HUES64 (cell line): Measurements from ENCODE around the gene ABHD1. TPM values are rescaled to one million over a fixed set of nuclear protein-coding genes. Genes with fewer than 3 reads are reported as not detected.
"Not testable (repeated sequence)": the region's sequence is repeated elsewhere in the genome, so short reads cannot be mapped to it uniquely, and the experiment has no call there.

Experiments
- H3K27ac ChIP-seq: 2 replicates; pipeline ENCODE4 v1.7.0; 2013; ENCODE audit warnings: low read depth, low read length, inconsistent platforms
- H3K27me3 ChIP-seq: 2 replicates; pipeline ENCODE4 v1.6.1; 2013; ENCODE audit warnings: mild to moderate bottlenecking, low read length; ENCODE audit not compliant: insufficient read depth
- H3K36me3 ChIP-seq: 2 replicates; pipeline ENCODE4 v1.6.1; 2013; ENCODE audit warnings: mild to moderate bottlenecking, low read length; ENCODE audit not compliant: insufficient read depth
- H3K4me1 ChIP-seq: 2 replicates; pipeline ENCODE4 v1.6.1; 2013; ENCODE audit warnings: mild to moderate bottlenecking, low read length, moderate library complexity; ENCODE audit not compliant: insufficient read depth
- H3K4me3 ChIP-seq: 2 replicates; pipeline ENCODE4 v1.5.1; 2013; ENCODE audit warnings: mild to moderate bottlenecking, low read length, moderate library complexity
- H3K9ac ChIP-seq: 2 replicates; pipeline ENCODE4 v1.6.1; 2013; ENCODE audit warnings: mild to moderate bottlenecking, low read depth, low read length
- H3K9me3 ChIP-seq: 2 replicates; pipeline ENCODE4 v1.6.1; 2013; ENCODE audit warnings: low read depth, low read length; ENCODE audit not compliant: insufficient read depth
- WGBS: fragments of 150-250, 120-280 bp; methylation state at CpG from one replicate; pipeline ENCODE4 v1.1.7; 2013; ENCODE audit warnings: missing lambda C conversion rate; 5-methylcytosine and 5-hydroxymethylcytosine counted together
- polyA plus RNA-seq, 2 experiments: library from polyadenylated mRNA; stranded (reverse); fragments of 50-300 nt; gene quantifications; one replicate each; pipeline ENCODE4 v1.2.3, GENCODE V29; 2013

The ABHD1 gene
- not detected for polyA plus RNA-seq (2013, experiment 1 of 2)
- not detected for polyA plus RNA-seq (2013, experiment 2 of 2)

DNA sequence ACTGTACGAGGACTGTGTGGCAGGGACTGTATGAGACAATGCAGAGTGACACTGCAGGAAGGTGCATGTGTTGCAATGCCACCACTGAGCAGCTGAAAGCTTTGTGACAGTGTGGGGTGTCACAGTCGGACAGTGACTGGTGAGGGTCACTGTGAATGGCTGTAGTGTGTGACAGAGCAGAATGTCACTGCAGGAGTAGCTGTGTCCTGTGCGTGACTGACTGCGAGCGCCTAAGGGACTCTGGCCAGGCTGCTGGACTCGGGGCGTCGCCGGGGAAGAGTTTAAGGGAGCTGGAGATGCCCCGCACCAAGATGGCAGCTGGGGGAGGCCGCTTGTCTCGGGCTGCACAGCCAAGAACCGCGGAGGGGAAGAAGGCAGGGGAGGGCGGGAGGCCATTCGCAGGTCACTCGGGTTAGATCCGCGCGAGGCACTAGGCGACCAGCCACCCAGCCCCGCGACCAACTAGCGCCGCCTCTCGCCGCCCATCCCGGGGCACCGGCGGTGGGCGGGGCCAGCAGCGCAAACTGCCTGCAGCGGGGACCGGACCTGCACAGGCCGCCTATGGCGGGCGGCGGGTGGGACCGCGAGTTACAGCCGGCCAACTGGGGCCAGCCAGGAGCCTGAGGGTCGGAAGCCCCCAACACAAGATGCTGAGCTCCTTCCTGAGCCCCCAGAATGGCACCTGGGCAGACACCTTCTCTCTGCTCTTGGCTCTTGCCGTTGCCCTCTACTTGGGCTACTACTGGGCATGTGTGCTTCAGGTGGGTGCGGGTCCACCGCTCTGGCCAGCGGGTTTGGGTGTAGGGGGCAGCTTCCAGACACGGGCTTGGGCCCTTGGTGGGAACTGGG is at the start of gene ABHD1:
ABHD1 (plus strand) TSS at position 514 of the 849 bp plus-strand sequence; CDS start at position 648, 134 bp downstream.
- Histone ChIP-seq H3K9ac (peak within 1 kb of the TSS; percentile 65), H3K27ac (no peak within 1 kb of the TSS)

DNA sequence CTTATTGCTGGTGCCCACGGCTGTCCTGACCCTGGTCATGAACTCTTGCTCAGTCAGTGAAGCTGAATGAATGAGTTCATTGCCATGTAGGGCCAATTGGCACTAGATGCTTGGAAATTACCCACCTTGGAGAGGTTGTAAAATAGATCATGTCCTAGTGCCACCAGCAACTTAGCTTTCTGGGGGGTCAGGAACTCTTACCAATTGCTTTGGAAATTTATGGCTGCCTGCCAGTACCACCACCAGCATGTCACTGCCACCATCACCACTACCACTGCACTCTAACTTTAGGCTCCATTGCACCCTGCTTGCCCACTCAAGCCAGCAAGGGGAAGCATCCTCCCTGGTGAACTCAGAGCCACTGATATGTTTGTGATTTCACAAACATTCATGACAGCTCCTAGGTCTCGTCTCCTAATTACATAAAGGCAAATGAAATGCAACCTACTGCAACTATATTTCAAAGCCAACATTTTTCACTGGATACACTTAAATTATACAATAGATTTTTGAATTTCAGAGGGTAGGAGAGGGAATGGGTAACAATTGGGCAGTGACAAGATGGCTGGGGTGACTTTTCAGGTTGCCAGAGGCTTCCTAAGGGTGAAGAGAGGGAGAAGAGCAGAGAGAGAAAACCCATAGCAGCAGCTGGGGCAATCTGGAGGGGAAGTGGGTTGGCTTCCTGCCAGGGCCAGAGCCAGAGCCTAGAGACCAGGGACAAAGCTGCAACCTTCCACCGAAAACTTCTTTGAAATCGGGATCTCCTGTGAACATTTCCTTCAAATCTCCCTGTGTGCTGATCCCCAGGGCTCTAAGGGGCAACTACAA is 48.7 kb upstream of the ABHD1 start:
- Histone ChIP-seq H3K4me3 (no peak overlapping the region), H3K36me3 (peaks cover 6% of the 10 kb centered on the region), H3K27me3 (no peaks in the 10 kb centered on the region), H3K4me1 (peaks cover 19% of the 10 kb centered on the region), H3K9ac (no peak overlapping the region), H3K27ac (no peak overlapping the region), H3K9me3 (no peaks in the 10 kb centered on the region)
- WGBS, result 94% methylated on average over 4 of the region's 4 CpGs

More for the DNA sequence above, at the start of gene ABHD1:
- H3K36me3 ChIP-seq, result no peaks in the 10 kb centered on the region
- peaks cover 61% of the 10 kb centered on the region for H3K27me3 ChIP-seq
- peak within 1 kb of the TSS; percentile 71 for H3K4me3 ChIP-seq
- no peaks in the 10 kb centered on the region for H3K9me3 ChIP-seq
- WGBS, result 10% methylated on average over 47 of the region's 47 CpGs
- no peaks in the 10 kb centered on the region for H3K4me1 ChIP-seq

DNA sequence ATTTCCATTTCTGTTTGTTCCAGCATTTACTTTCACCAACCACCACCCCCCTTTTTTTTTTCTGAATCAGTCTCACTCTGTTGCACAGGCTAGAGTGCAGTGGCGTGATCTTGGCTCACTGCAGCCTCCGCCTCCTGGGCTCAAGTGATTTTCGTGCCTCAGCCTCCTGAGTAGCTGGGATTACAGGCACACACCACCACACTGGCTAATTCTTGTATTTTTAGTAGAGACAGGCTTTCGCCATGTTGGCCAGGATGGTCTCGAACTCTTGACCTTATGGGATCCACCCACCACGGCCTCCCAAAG is 48.1 kb upstream of the ABHD1 start:
- not testable (repeated sequence) for H3K4me3 ChIP-seq, H3K9ac ChIP-seq, H3K27me3 ChIP-seq, H3K36me3 ChIP-seq, H3K27ac ChIP-seq, H3K9me3 ChIP-seq
- peaks cover 14% of the 10 kb centered on the region for H3K4me1 ChIP-seq
- 92% methylated on average over 6 of the region's 6 CpGs for WGBS

DNA sequence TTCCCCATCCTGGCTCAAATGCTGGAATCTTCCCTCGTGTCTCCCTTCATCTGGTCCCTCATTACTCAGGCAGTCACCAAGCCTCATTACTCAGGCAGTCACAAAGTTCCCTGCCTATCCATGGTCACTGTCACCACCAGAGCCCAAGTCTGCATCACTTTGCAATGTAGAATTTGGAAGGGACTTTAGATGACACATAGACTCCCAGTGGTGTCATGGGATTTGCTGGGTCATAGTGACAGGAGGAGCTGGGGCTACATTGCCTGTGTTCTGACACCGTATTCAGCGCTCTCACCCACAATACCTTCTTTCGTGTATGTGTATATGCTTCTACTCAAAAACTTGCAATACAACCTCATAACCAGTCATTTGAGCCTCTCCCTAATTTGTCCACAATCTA is 47.3 kb upstream of the ABHD1 start:
- Histone ChIP-seq H3K4me3 (no peak overlapping the region), H3K9me3 (no peaks in the 10 kb centered on the region), H3K27ac (no peak overlapping the region), H3K9ac (no peak overlapping the region), H3K27me3 (no peaks in the 10 kb centered on the region), H3K36me3 (no peaks in the 10 kb centered on the region), H3K4me1 (peaks cover 11% of the 10 kb centered on the region)
- WGBS, result 93% methylated on average over 4 of the region's 4 CpGs

DNA sequence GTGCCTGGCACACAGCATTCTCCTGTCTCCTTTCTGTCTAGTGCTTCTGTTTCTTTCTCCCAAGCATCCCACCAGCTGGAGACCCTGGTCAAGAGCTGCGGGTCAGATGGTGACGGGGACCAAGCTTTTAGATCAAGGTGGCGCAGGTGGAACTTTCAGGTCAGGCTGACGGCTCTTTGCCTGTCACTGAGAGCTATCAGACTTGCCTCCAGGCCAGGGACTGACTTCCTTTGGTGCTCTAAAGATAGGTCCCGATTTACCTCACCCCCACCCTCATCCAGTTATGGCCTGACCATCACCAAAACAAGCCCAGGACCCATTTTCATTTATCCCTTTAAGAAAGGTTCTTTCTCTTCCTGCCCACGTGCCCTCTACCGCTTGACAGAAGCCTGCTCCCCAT is 46.4 kb upstream of the ABHD1 start:
- H3K36me3 ChIP-seq, result no peaks in the 10 kb centered on the region
- no peak overlapping the region for H3K9ac ChIP-seq
- WGBS, result 89% methylated on average over 7 of the region's 7 CpGs
- H3K27ac ChIP-seq, result no peak overlapping the region
- no peaks in the 10 kb centered on the region for H3K9me3 ChIP-seq
- H3K4me1 ChIP-seq, result peaks cover 11% of the 10 kb centered on the region
- H3K27me3 ChIP-seq, result no peaks in the 10 kb centered on the region
- H3K4me3 ChIP-seq, result no peak overlapping the region

DNA sequence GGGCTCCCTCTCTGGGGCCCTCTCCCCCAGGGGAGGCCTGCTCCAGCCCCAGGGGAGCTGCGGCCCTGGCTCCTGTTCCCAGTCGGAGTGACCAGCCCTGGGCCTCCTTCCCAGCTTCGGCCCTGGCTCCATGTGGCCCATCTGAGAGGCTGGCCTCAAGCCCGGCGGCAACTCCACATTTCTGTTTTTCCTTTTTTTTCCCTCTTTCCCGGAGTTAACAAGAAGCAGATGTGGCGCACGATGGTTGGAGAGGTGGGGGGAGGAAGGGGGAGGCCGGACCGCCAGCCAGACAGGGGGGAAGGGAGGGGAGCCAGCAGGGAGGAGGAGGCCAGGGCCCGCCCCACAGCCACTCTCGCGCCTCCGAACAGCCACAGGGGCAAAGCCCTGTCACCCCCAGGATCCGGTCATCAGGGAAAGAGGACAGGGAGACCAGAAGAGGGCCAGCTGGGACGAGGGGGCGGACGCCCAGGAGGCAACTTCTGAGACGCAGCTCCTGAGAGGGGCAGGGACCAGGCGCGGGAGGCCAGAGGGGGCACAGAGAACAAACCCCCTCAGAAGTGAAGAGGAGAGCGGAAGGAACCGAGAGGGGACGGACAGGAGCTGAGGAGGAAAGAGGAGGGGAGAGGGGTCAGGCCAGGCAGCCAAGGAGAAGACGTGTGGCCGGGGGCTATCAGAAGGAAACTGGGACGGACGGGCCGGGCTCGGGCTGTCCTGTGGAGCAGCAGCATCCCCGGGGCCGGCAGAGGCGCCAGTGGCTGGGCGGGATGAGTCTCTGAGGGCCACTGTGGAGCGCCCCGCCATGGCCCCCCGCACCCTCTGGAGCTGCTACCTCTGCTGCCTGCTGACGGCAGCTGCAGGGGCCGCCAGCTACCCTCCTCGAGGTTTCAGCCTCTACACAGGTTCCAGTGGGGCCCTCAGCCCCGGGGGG is 45.1 kb upstream of the ABHD1 start, which contains the start of gene EMILIN1:
EMILIN1 (plus strand) TSS at position 349 of the 928 bp plus-strand sequence; CDS start at position 800, 451 bp downstream.
- H3K27me3 ChIP-seq, result no peaks in the 10 kb centered on the region
- H3K4me3 ChIP-seq, result 0 out of 2 replicates have a peak within 1 kb of the TSS, but pooled peaks have one; percentile 22
- H3K27ac ChIP-seq, result no peak within 1 kb of the TSS
- H3K9me3 ChIP-seq, result no peaks in the 10 kb centered on the region
- 64% methylated on average over 40 of the region's 41 CpGs for WGBS
- peaks cover 4% of the 10 kb centered on the region; the same call in 1 of the 2 replicates for H3K4me1 ChIP-seq
- H3K9ac ChIP-seq, result peak within 1 kb of the TSS; percentile 41; the same call in 1 of the 2 replicates
- no peaks in the 10 kb centered on the region for H3K36me3 ChIP-seq

DNA sequence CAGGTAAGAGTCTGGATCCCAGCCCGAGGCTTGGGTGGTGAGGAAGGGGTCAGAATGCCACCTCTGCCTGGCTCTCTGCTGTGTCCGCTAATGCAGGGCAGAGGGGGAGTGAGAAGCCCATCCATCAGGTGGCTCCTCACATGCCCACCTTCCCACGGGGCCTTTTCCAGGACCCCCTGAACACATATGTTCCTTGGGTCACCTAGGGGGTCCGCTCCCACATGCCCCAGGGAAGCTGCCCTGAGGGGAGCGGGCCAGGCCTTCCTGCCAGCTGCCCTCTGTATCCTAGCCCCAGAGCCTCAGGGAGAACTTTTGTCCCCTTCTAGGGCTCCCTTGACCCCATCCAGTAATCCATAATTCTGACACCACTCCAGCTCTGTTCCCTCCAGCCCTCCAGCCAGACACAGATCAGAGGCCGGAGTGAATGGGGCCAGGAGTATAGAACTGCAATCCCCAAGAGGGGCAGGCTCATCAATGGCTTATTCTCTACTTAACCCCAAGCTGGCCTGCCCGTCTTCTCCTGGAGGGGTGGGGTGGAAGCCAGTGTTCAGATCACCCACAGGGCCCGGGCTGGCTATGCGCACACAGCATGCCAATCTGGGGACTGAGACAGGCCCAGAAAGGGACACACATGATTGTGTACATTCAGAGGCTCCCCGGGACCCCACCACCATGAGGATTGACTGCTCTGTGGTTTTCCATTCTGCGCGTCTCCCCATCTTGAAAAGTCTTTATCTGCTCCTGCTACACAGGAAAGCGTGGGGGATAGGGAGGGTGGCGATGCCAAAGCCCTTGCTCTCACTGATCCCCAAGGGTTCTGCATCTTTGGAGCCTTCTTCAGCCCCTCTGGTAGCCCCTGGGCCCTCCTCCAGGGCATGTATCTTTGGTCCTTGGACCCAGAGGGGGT is 44.1 kb upstream of the ABHD1 start:
- no peaks in the 10 kb centered on the region for H3K27me3 ChIP-seq
- no peak overlapping the region for H3K4me3 ChIP-seq
- no peaks in the 10 kb centered on the region for H3K9me3 ChIP-seq
- peaks cover 4% of the 10 kb centered on the region; the same call in 1 of the 2 replicates for H3K4me1 ChIP-seq
- 91% methylated on average over 14 of the region's 14 CpGs for WGBS
- no peak overlapping the region for H3K27ac ChIP-seq
- H3K9ac ChIP-seq, result no peak overlapping the region
- no peaks in the 10 kb centered on the region for H3K36me3 ChIP-seq

DNA sequence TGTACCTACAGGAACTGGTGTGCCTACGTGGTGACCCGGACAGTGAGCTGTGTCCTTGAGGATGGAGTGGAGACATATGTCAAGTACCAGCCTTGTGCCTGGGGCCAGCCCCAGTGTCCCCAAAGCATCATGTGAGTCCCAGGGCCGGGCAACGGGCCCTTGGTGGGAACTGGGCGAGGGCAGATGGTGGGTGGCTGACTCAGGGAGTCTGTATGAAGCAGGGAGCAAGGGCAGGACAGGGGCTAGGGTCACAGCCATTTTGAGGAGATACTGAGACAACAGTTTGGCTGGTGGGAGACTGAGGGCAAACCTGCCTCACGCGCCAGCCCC is 43.5 kb upstream of the ABHD1 start:
- peaks cover 4% of the 10 kb centered on the region; the same call in 1 of the 2 replicates for H3K4me1 ChIP-seq
- no peaks in the 10 kb centered on the region for H3K36me3 ChIP-seq
- no peak overlapping the region for H3K9ac ChIP-seq
- no peak overlapping the region for H3K4me3 ChIP-seq
- no peaks in the 10 kb centered on the region for H3K9me3 ChIP-seq
- no peak overlapping the region for H3K27ac ChIP-seq
- H3K27me3 ChIP-seq, result peaks cover 5% of the 10 kb centered on the region; the same call in 1 of the 2 replicates
- WGBS, result 94% methylated on average over 7 of the region's 7 CpGs

DNA sequence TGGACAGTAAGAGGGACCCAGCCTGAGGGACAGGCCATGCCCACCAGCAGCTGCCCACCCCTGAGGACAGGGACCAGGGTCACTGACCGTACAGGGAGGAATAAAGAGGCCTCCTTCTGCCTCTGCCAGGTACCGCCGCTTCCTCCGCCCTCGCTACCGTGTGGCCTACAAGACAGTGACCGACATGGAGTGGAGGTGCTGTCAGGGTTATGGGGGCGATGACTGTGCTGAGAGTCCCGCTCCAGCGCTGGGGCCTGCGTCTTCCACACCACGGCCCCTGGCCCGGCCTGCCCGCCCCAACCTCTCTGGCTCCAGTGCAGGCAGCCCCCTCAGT is 43.0 kb upstream of the ABHD1 start:
- Histone ChIP-seq H3K4me1 (peaks cover 4% of the 10 kb centered on the region; the same call in 1 of the 2 replicates), H3K27me3 (peaks cover 10% of the 10 kb centered on the region; the same call in 1 of the 2 replicates), H3K9ac (no peak overlapping the region), H3K9me3 (no peaks in the 10 kb centered on the region), H3K4me3 (no peak overlapping the region), H3K27ac (no peak overlapping the region), H3K36me3 (no peaks in the 10 kb centered on the region)
- 94% methylated on average over 14 of the region's 14 CpGs for WGBS
